T follicular helper cell (primary cell): ENCODE data around the gene ADRA1B.
"Not testable (repeated sequence)": the region's sequence is repeated elsewhere in the genome, so short reads cannot be mapped to it uniquely, and the experiment has no call there.

ENCODE experiments used
- DNase-seq: peaks from one replicate; pipeline ENCODE4 v3.0.0-alpha.2; 2020; ENCODE audit warnings: low read depth

ADRA1B gene

DNA sequence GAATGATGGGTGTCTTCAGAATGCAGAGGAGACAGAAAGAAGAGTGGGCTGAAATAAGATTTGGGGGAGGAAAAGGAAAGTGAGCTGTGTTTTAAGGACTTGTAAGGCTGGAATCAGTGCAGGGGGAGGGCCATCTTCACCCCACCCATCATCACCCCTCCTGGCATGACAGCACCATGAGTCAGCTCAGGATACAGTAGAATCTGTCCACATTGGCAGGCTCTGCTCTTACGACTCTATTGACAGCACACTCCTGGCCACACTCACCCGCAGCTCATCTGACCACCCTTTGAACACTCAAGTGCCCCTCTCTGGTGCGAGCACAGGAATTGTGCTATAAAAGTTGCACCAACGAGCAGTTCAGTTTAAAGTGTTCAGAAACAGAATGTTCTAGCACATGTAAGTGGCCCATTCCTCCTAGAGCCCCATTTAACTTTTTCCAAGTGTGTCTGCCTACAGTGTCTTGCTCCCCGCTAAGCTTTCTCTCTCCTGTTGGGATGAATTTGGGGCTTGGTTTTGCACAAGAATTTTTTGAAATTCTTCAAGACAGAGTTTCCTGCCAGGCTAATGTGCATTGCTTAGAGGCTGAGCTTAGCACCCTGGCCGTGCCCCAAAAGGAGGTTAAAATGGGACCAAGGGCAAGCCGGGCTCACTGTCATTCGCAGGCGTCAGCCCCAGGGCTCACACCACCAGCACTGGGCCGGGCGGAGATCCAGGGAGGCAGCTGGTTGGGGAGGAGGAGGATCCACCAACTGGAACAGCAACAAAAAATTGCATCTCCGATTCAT lies 12.0 kb downstream of the ADRA1B start:
- DNase-seq = no peak

DNA sequence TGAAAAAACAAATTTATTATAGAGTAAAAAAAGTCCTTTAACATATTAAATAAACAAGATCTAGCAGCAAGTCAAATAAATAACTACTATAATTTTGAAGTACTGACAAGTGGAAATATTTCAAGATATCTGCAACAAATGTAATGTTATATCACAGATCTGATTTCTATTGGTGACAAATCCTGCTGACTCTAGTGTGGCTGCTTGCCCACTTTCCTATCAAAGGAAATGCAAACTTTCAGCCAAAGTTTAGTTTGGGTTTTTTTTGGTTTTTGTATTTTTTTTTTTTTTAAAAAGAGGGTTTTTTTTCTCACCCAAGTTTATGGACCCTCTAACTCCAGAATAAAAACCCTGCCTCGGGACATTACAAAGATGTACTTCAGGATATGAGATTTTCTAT lies 12.9 kb downstream of the ADRA1B start:
- DNase-seq = no peak

GRCh38 chr5:159933531-159934485 lies 17.5 kb downstream of the ADRA1B start:
- no peak for DNase-seq

DNA sequence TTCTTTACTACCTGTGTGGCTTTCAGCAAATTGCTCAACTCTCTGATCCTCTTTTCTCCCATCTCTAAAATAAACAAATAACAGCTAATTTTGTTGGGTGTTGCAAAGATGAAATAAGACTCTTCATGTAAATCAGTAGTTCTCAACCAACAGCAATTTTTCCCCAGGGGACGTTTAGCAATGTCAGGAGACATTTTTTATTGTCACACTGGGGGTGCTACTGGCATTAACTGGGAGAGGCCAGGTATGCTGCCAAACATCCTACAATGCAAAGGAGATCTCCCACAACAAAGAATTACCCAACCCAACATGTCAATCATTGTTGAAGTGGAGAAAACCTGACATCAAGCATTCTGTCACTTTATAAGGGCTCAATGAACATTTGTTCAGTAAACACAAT lies 19.7 kb downstream of the ADRA1B start:
- DNase-seq = no peak

DNA sequence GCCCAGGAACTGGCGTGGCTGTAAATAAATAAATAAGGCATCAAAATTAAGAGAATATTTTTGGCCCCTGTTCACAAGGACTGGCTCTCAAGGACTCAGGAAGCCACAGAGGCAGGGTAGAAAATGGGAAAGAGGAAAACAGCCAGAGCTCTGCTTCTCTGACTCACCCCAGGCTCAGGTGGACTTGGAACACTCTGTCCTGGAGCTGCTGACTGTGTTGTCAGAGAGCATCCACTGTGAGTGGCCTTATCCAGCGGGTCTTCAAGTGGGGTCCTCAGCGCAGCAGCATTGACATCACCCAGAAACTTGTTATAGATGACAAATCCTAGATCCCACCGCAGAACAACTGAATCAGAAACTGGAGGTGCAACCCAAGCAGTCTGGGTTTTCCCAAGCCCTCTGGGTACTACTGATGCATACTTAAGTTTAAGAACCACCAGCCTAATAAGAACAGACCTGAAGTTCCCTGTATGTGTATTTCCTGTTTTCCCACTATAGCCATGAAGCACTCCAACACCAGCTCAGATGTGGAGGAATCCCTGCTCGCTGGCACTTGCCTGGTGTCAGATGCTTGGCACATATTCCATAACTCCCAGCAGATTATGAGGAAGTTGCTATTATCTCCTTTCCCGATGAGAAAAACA lies 20.5 kb downstream of the ADRA1B start:
- no peak for DNase-seq

GRCh38 chr5:159937580-159937979 lies 21.3 kb downstream of the ADRA1B start:
- no peak for DNase-seq

- no peak for DNase-seq
Observed at GRCh38 chr5:159943326-159943725, 27.0 kb downstream of the ADRA1B start.

GRCh38 chr5:159944056-159944600 lies 27.8 kb downstream of the ADRA1B start:
- DNase-seq = no peak

DNA sequence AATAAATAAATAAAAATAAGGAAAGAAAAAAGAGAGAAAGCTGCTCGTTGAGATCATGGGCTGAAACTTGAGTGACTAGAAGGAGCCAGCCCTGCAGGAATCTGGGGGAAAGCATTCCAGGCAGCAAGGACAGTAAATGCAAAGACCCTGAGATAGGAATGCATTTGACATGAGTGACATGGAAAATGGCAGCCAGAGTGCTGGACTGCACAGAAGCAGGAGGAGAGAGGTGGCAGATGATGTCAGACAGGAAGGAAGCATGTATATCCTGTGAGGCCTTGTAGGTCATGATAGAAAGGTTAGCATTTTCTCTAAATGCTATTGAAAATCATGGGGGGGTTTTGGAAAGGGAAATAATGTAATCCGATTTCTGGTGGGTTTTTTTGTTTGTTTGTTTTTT lies 29.1 kb downstream of the ADRA1B start:
- no peak for DNase-seq

DNA sequence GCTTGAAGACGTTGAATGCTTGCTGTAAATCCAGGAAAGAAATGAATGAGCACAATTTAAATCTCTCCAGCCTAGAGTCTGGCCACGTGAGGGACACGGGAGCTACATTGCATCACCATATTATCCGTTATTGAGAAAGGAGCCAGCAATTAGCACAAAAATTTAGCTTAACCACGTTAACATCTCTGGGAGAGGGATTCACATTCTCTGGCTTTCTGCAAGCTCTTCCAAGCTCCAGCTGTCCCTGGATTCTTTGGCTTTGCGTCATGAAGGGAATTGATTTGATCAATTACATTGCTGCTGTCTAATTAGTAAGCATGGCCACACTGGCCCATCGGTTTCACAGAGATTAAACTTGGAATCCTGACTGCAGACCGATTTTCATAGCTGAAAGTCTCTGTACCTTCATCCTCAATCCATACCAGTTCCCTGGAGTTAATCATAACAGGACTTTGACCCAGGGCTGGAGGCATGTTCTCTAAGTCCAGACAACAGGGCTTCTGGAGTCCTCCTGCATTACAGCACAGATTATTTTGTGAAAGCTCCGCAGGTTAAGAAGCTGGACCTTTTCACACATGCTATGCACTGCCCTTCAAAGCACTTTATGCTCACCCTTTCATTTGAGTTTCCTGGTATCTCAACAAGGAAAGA lies 31.6 kb downstream of the ADRA1B start:
- DNase-seq = no peak

GRCh38 chr5:159951387-159951786 lies 35.1 kb downstream of the ADRA1B start:
- DNase-seq = no peak

DNA sequence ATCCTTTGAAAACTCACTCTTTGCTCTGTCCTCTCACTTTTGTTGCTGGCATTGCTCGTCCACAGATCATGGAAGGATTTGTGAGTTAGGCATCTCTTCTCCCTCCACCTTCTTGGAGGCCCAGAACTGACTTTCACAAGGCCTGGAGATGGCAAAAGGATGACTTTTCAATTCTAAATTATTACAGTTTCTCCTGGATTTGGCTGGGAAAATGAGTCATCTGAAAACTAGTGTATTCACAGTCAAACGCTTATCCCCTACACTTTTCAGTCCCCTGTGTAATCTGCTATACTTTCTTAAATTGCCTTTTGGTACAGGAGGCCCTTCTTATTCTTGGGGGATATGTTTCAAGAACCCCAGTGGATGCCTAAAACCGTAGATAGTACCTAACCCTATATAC lies 35.6 kb downstream of the ADRA1B start:
- DNase-seq = no peak

DNA sequence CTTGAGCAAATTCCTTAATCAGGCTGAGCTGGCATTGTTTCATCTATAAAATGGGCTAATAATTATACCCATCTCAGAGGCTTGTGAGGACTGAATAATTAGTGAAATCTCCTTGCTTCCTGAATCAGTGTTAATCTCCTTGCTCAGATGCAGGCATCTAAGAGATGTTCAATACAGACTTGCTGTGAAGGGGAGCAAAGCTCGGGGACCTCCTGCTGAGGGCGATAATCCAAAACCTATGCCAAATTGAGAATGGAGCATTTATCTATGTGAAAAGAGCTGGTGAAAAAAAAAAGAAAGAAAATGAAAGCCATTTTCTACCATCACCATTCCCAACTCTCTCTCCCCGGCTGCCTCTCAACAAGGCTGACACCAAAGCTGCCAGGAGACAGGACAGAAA lies 37.3 kb downstream of the ADRA1B start:
- DNase-seq = no peak

DNA sequence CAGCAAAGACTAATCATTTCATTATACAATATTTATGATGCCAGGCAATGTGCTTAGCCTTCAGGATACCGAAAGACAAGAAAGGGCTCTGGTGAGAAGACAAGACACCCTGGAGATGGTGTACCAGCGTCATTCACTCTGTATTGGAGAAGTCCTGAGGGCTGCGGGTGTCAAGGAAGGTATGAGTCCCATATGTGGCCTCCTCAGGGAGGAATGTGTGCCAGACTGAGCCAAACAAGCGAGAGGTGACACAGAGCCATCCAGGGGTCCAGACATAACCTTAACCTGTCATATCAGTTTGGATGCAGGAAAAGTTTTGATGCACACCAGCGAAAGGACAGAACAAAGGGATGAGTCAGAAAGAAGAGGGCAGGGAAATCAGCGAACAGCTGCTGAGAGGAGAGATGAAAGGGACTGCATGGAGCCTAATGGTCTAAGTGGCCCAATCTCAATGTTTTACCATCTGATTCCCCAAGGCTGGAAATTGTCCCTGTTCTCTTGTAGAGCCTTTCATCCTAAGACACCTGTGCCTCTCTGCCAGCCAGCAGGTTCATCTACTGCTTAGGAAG lies 38.9 kb downstream of the ADRA1B start:
- no peak for DNase-seq

GRCh38 chr5:159956074-159956473 lies 39.8 kb downstream of the ADRA1B start:
- DNase-seq = no peak

GRCh38 chr5:159961176-159962160 lies 45.2 kb downstream of the ADRA1B start:
- DNase-seq = no peak

DNA sequence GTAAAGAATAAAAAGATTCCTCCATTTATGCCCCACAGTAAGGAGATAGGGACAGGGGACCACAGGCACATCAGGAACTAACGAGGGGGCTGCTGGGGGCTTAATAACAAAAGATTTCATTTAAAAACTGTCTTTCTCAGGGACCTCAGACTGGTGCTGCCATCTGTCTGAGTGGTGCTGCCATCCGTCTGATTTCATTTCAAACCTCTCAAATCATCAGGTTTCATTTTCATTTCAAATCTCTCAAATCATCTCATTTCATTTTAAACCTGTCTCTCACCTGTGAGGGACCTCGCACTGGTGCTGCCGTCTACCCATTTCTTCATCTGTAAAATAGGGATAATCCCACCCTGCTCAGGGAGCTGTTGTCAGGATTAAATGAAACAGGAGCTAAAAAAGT lies 45.9 kb downstream of the ADRA1B start:
- DNase-seq = no peak

- DNase-seq = no peak
Observed at GRCh38 chr5:159963935-159964334, 47.7 kb downstream of the ADRA1B start.

DNA sequence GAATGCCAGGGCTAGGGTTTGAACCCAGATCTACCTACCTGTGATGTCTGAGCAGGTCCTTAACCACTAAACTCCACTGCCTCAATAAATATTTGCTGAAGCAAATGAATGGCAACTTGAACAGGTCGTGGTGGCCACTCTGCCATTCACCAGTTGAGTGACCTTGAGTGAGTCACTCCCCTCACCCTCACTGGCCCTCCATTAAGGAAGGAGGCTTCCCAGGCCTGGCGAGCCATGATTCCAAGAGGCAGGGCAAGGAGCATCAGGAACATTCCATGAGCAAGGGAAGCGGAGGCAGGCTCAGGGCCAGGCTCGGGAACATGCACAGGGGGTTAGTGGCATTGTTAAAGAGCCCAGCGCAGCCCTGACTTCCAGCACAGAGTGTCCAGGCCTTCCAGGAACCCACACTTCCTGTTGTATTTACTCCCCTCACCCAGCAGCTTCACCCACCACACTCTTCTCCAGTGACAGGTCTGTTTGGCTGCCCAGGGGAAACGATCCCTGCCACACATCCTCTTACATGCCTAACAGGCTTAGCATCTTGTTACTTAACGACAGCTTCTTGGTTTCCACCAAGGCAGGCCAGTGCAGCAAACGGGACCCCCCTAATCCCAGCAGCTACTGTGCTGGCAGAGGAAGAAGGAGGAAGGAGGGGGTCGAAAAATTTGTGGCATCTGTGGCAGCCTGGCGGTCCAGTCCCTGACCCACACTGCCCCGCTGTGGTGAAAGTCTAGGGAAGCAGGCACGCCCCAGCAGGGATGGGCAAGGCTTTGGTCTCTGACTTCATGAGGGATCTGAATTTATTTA lies 49.0 kb downstream of the ADRA1B start:
- no peak for DNase-seq

DNA sequence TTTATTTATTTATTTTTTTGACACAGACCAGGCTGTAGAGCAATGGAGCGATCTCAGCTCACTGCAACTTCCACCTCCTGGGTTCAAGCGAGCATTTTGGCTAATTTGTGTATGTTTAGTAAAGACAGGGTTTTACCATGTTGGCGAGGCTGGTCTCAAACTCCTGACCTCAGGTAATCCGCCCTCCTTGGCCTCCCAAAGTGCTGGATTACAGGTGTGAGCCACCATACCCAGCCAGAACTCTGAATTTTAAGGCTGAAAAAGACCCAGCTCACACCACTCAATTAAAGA lies 49.5 kb downstream of the ADRA1B start:
- not testable (repeated sequence) for DNase-seq
